Type B pancreatic cell (in vitro differentiated cells): ENCODE data around the gene OR1F1. TPM values are rescaled to one million over a fixed set of nuclear protein-coding genes. Genes with fewer than 3 reads are reported as not detected.
A peak's percentile ranks its signal among the peaks of the same experiment; 100 is the strongest.
"Not testable (repeated sequence)": the region's sequence is repeated elsewhere in the genome, so short reads cannot be mapped to it uniquely, and the experiment has no call there.

Source experiments
- DNase-seq: peaks from one replicate; pipeline ENCODE4 v3.0.0; 2021; ENCODE audit warnings: mixed read lengths; ENCODE audit not compliant: unreplicated experiment; ENCODE audit errors: extremely low spot score
- H3K27ac Mint-ChIP-seq: 2 replicates; pipeline ENCODE4 v1.8.0; 2021; ENCODE audit warnings: mild to moderate bottlenecking, mixed read lengths
- H3K27me3 Mint-ChIP-seq: 2 replicates; pipeline ENCODE4 v1.8.0; 2021; ENCODE audit warnings: mixed read lengths
- H3K36me3 Mint-ChIP-seq: 2 replicates; pipeline ENCODE4 v1.8.0; 2021; ENCODE audit warnings: mixed read lengths
- H3K4me1 Mint-ChIP-seq: one replicate; pipeline ENCODE4 v1.8.0; 2021; ENCODE audit warnings: mixed read lengths; ENCODE audit not compliant: unreplicated experiment
- H3K4me3 Mint-ChIP-seq: 2 replicates; pipeline ENCODE4 v1.8.0; 2021; ENCODE audit warnings: mild to moderate bottlenecking, mixed read lengths
- H3K9me3 Mint-ChIP-seq: 2 replicates; pipeline ENCODE4 v1.8.0; 2021; ENCODE audit warnings: mixed read lengths
- CTCF ChIP-seq: fragments of 200-600 bp; sonication (generic); conservative IDR thresholded peaks from 2 replicates; pipeline ENCODE4 v1.5.0; 2021; ENCODE audit warnings: antibody characterized with exemption, mild to moderate bottlenecking
- total RNA-seq: library from RNA; stranded (reverse); gene quantifications from 2 replicates; pipeline ENCODE4 v1.2.1, GENCODE V29; 2021; ENCODE audit warnings: low replicate concordance

Gene OR1F1
- total RNA-seq, 1 donor from 2014 or later = 0.34 TPM

GRCh38 chr16:3166505-3166886 lies 21.5 kb upstream of the OR1F1 start:
- Mint-ChIP-seq H3K27me3 (peaks cover 49% of the 10 kb centered on the region), H3K27ac (peak overlapping the region; percentile 53), H3K4me1 (no peaks in the 10 kb centered on the region), H3K36me3 (no peaks in the 10 kb centered on the region), H3K4me3 (no peak overlapping the region), H3K9me3 (no peaks in the 10 kb centered on the region)
- no peak for TF ChIP-seq CTCF
- no peak for DNase-seq

GRCh38 chr16:3168729-3169128 lies 19.3 kb upstream of the OR1F1 start:
- H3K9me3 Mint-ChIP-seq, H3K4me3 Mint-ChIP-seq, H3K4me1 Mint-ChIP-seq, DNase-seq, H3K36me3 Mint-ChIP-seq: not testable (repeated sequence)
- Mint-ChIP-seq H3K27ac (peak overlapping the region; percentile 43), H3K27me3 (peaks cover 62% of the 10 kb centered on the region)

GRCh38 chr16:3170440-3171180 lies 17.4 kb upstream of the OR1F1 start:
- H3K27ac Mint-ChIP-seq = no peak overlapping the region
- no peak for DNase-seq
- peaks cover 9% of the 10 kb centered on the region for H3K4me1 Mint-ChIP-seq
- H3K36me3 Mint-ChIP-seq = no peaks in the 10 kb centered on the region
- peak overlapping the region; percentile 64 for H3K4me3 Mint-ChIP-seq
- H3K9me3 Mint-ChIP-seq = no peaks in the 10 kb centered on the region
- no peak for TF ChIP-seq CTCF
- peaks cover 79% of the 10 kb centered on the region for H3K27me3 Mint-ChIP-seq

- no peaks in the 10 kb centered on the region for H3K9me3 Mint-ChIP-seq
- peaks cover 86% of the 10 kb centered on the region for H3K27me3 Mint-ChIP-seq
- no peak for DNase-seq
- peak overlapping the region; percentile 64 for H3K4me3 Mint-ChIP-seq
- no peak for TF ChIP-seq CTCF
- peaks cover 9% of the 10 kb centered on the region for H3K4me1 Mint-ChIP-seq
- H3K36me3 Mint-ChIP-seq = no peaks in the 10 kb centered on the region
- peak overlapping the region; percentile 13 for H3K27ac Mint-ChIP-seq
Observed at GRCh38 chr16:3171181-3171854, 16.7 kb upstream of the OR1F1 start.

GRCh38 chr16:3171855-3172593 lies 16.0 kb upstream of the OR1F1 start:
- Mint-ChIP-seq H3K27ac (no peak overlapping the region), H3K9me3 (no peaks in the 10 kb centered on the region), H3K27me3 (peaks cover 86% of the 10 kb centered on the region), H3K4me3 (no peak overlapping the region), H3K36me3 (no peaks in the 10 kb centered on the region), H3K4me1 (peaks cover 9% of the 10 kb centered on the region)
- DNase-seq = no peak
- TF ChIP-seq CTCF = no peak
